HEK293 (cell line): ENCODE measurements around the gene OR9I1.

Experiments
- CTCF ChIP-seq: fragments of 450-650 bp; formaldehyde crosslinking; IDR thresholded peaks from 2 replicates; pipeline ENCODE4 v1.5.1; 2016; ENCODE audit warnings: missing biosample characterization, missing genetic modification characterization
- KLF1 ChIP-seq: fragments of 450-650 bp; formaldehyde crosslinking; IDR thresholded peaks from 2 replicates; pipeline ENCODE4 v1.5.1; 2016; ENCODE audit warnings: missing biosample characterization, missing genetic modification characterization
- ZBTB44 ChIP-seq: fragments of 450-650 bp; IDR thresholded peaks from 2 replicates; pipeline ENCODE4 v1.5.1; 2018; ENCODE audit warnings: missing biosample characterization, mild to moderate bottlenecking, missing genetic modification characterization
- ZBTB6 ChIP-seq: fragments of 450-650 bp; formaldehyde crosslinking; IDR thresholded peaks from 2 replicates; pipeline ENCODE4 v1.5.1; 2017; ENCODE audit warnings: missing biosample characterization, missing genetic modification characterization
- ZNF114 ChIP-seq: fragments of 450-650 bp; formaldehyde crosslinking; IDR thresholded peaks from 2 replicates; pipeline ENCODE4 v1.5.0; 2017; ENCODE audit warnings: missing biosample characterization, missing genetic modification characterization
- ZNF138 ChIP-seq: fragments of 450-650 bp; formaldehyde crosslinking; IDR thresholded peaks from 2 replicates; pipeline ENCODE4 v1.5.1; 2016; ENCODE audit warnings: missing biosample characterization, missing genetic modification characterization, borderline replicate concordance
- ZNF221 ChIP-seq: fragments of 450-650 bp; formaldehyde crosslinking; IDR thresholded peaks from 2 replicates; pipeline ENCODE4 v1.5.1; 2017; ENCODE audit warnings: missing biosample characterization, missing genetic modification characterization, borderline replicate concordance
- ZNF501 ChIP-seq: fragments of 450-650 bp; formaldehyde crosslinking; IDR thresholded peaks from 2 replicates; pipeline ENCODE4 v1.5.1; 2016; ENCODE audit warnings: missing biosample characterization, missing genetic modification characterization
- ZNF585B ChIP-seq: fragments of 450-650 bp; formaldehyde crosslinking; IDR thresholded peaks from 2 replicates; pipeline ENCODE4 v1.5.1; 2016; ENCODE audit warnings: missing biosample characterization, missing genetic modification characterization
- ZNF600 ChIP-seq: fragments of 450-650 bp; formaldehyde crosslinking; IDR thresholded peaks from 2 replicates; pipeline ENCODE4 v1.5.1; 2016; ENCODE audit warnings: missing biosample characterization, missing genetic modification characterization
- ZNF610 ChIP-seq: fragments of 450-650 bp; formaldehyde crosslinking; IDR thresholded peaks from 2 replicates; pipeline ENCODE4 v1.5.1; 2016; ENCODE audit warnings: missing biosample characterization, missing genetic modification characterization, borderline replicate concordance
- ZNF830 ChIP-seq: fragments of 450-650 bp; IDR thresholded peaks from 2 replicates; pipeline ENCODE4 v1.5.0; 2018; ENCODE audit warnings: missing biosample characterization, missing genetic modification characterization, low read depth, mild to moderate bottlenecking, moderate library complexity

GRCh38 chr11:58127350-58127749 lies 2.0 kb upstream of the OR9I1 start:
- no peak for TF ChIP-seq CTCF (tag by site-specific recombination)
- no peak for TF ChIP-seq ZNF501
- TF ChIP-seq ZBTB6 (tag by site-specific recombination), result no peak
- no peak for TF ChIP-seq ZNF138
- no peak for TF ChIP-seq ZNF830 (tag by site-specific recombination)
- no peak for TF ChIP-seq ZNF600
- TF ChIP-seq ZNF610 (tag by site-specific recombination), result no peak
- TF ChIP-seq ZNF221 (tag by site-specific recombination), result no peak
- TF ChIP-seq ZNF585B (tag by site-specific recombination), result no peak
- no peak for TF ChIP-seq ZNF114 (tag by site-specific recombination)
- no peak for TF ChIP-seq KLF1 (tag by site-specific recombination)
- TF ChIP-seq ZBTB44 (tag by site-specific recombination), result no peak
